Breast epithelium (tissue), 4 donors: Measurements from ENCODE around the gene CEBPA. TPM values are rescaled to one million over a fixed set of nuclear protein-coding genes. Genes with fewer than 3 reads are reported as not detected.

ENCODE experiments used
- DNase-seq, 2 donors: peaks; one replicate each; pipeline ENCODE4 v3.0.0-alpha.2; 2019; ENCODE audit warnings: low spot score in 2 of 2
- H3K27ac ChIP-seq, 2 donors: fragments of 200-600 bp; sonication (generic) in 1 of 2; one replicate each; pipeline ENCODE4 v1.5.1; 2016 to 2019; ENCODE audit warnings: mild to moderate bottlenecking in 1 of 2
- H3K27me3 ChIP-seq, 2 donors: fragments of 200-600 bp; sonication (generic) in 1 of 2; one replicate each; pipeline versions ENCODE4 v1.5.1 to v1.6.0; 2017 to 2019; ENCODE audit warnings: control low read depth in 1 of 2, mild to moderate bottlenecking in 1 of 2
- H3K36me3 ChIP-seq: fragments of 200-600 bp; one replicate; pipeline ENCODE4 v1.5.1; 2019
- H3K4me1 ChIP-seq, 2 donors: fragments of 200-600 bp; sonication (generic); one replicate each; pipeline ENCODE4 v1.5.1; 2016 to 2019; ENCODE audit warnings: control low read depth in 1 of 2
- H3K4me3 ChIP-seq, 3 donors: fragments of 200-600 bp; sonication (generic); 1 replicate in 2 of 3; 2 replicates in 1 of 3; pipeline ENCODE4 v1.5.1; 2016 to 2019; ENCODE audit warnings: mild to moderate bottlenecking in 3 of 3, moderate library complexity in 2 of 3
- H3K9me3 ChIP-seq, 2 donors: fragments of 200-600 bp; sonication (generic) in 1 of 2; one replicate each; pipeline ENCODE4 v1.5.1; 2016 to 2019; ENCODE audit warnings: control low read depth in 1 of 2
- POLR2A ChIP-seq: fragments of 450-650 bp; IDR thresholded peaks from one replicate; pipeline ENCODE4 v1.6.1; 2016; ENCODE audit warnings: antibody characterized with exemption, mild to moderate bottlenecking, moderate library complexity
- POLR2AphosphoS5 ChIP-seq, 3 donors: sonication (generic); formaldehyde crosslinking; IDR thresholded peaks; one replicate each; pipeline ENCODE4 v1.6.1; 2017; ENCODE audit warnings: antibody characterized with exemption in 3 of 3
- intact Hi-C: fragments of 100-400 bp; cut with DNase I; formaldehyde crosslinking; loops from one replicate; pipeline ENCODE4 v1.15.1; 2023; ENCODE audit warnings: low total_unique reads
- total RNA-seq, 3 donors: library from RNA; depleted of rRNA; stranded (reverse); fragments of >200 nt; gene quantifications; one replicate each; pipeline ENCODE4 v1.1.0, GENCODE V29; 2016
- TF ChIP-seq, protein P1 (sequence below), 3 donors: fragments of 450-650 bp; IDR thresholded peaks; one replicate each; pipeline ENCODE4 v1.5.1; 2016 to 2017; ENCODE audit warnings: antibody characterized with exemption in 3 of 3, mild to moderate bottlenecking in 3 of 3, moderate library complexity in 3 of 3

CEBPA gene
- total RNA-seq, 3 donors from 2014 or later: 35.1 to 263 (median 67.5) TPM

DNA sequence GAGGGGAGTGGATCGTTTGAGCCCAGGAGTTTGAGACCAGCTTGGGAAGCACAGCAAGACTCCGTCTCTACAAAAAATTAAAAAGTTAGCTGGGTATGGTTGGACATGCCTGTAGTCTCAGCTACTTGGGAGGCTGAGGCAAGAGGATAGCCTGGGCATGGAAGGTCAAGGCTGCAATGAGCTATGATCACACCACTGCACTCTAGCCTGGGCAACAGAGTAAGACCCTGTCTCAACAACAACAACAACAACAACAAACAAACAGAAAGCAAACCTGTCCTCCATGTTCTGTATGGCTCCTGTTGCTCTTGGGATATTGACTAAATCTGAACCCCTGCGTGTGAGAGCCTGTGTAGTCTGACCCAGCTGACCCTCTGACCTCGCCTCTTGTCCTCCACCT is 14.9 kb downstream of the CEBPA start:
- TF ChIP-seq, protein P1, sequence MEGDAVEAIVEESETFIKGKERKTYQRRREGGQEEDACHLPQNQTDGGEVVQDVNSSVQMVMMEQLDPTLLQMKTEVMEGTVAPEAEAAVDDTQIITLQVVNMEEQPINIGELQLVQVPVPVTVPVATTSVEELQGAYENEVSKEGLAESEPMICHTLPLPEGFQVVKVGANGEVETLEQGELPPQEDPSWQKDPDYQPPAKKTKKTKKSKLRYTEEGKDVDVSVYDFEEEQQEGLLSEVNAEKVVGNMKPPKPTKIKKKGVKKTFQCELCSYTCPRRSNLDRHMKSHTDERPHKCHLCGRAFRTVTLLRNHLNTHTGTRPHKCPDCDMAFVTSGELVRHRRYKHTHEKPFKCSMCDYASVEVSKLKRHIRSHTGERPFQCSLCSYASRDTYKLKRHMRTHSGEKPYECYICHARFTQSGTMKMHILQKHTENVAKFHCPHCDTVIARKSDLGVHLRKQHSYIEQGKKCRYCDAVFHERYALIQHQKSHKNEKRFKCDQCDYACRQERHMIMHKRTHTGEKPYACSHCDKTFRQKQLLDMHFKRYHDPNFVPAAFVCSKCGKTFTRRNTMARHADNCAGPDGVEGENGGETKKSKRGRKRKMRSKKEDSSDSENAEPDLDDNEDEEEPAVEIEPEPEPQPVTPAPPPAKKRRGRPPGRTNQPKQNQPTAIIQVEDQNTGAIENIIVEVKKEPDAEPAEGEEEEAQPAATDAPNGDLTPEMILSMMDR (IDR thresholded peaks at IDR 0.05): no peak
- TF ChIP-seq POLR2AphosphoS5 (IDR thresholded peaks at IDR 0.05): no peak
- no peak for TF ChIP-seq POLR2A
- no peaks in the 10 kb centered on the region for H3K27me3 ChIP-seq
- intact Hi-C loops: no loop called here
- H3K4me1 ChIP-seq: no peaks in the 10 kb centered on the region
- no peak overlapping the region for H3K27ac ChIP-seq
- H3K4me3 ChIP-seq: no peak overlapping the region
- no peak for DNase-seq
- peaks cover 5 to 15% of the 10 kb centered on the region in 2 donors for H3K9me3 ChIP-seq
- no peaks in the 10 kb centered on the region for H3K36me3 ChIP-seq

DNA sequence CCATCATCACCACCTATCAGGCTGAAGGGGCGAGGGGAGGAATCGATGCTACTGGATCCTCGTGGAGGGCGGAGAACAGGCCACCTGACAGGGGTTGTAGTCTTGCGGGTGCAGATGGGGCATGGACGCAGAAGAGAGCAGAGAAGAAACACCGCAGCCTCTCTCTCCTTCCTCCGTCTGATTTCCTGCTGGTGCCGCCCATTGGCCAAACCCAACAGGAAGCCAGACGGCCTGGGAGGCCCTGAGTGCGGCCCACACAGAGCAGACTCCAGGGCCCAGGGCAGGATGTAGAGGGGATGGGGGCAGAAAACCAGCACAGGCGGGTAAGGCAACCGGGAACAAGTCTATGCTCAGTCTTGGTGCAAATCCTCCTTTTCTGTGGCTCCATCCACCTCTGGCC is 15.4 kb downstream of the CEBPA start:
- Histone ChIP-seq H3K4me3 (no peak overlapping the region), H3K9me3 (peaks cover 5 to 15% of the 10 kb centered on the region in 2 donors), H3K36me3 (no peaks in the 10 kb centered on the region), H3K4me1 (no peaks in the 10 kb centered on the region), H3K27me3 (no peaks in the 10 kb centered on the region), H3K27ac (no peak overlapping the region)
- DNase-seq: no peak
- TF ChIP-seq POLR2AphosphoS5 (IDR thresholded peaks at IDR 0.05) (no peak), POLR2A (no peak)
- TF ChIP-seq, protein P1 (IDR thresholded peaks at IDR 0.05): no peak
- intact Hi-C loops: no loop called here

DNA sequence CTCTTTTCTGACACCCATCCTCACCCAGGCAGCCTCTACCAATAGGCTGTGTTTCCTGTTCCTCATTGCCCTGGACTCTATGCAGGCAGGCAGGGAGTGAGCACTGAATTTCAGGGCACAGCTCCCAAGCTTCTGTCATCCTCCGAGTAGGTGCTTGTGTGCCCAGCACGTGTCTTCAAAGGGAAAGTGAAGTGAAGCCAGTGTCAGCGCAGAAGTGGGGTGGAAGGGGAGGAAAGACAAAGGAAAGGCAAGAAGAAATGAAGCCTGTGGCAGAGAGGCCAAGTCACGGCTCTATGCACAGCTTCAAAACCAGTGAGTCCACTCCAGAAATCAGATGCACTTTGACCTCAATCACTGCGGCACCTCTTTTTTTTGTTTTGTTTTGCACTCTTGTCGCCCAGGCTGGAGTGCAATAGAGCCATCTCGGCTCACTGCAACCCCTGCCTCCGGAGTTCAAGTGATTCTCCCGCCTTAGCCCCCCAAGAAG is 16.9 kb downstream of the CEBPA start:
- no peaks in the 10 kb centered on the region for H3K36me3 ChIP-seq
- no peak overlapping the region for H3K4me3 ChIP-seq
- peaks cover 5 to 15% of the 10 kb centered on the region in 2 donors for H3K9me3 ChIP-seq
- H3K27ac ChIP-seq: no peak overlapping the region
- no peak for DNase-seq
- intact Hi-C loops: no loop called here
- no peaks in the 10 kb centered on the region for H3K4me1 ChIP-seq
- TF ChIP-seq, protein P1 (IDR thresholded peaks at IDR 0.05): no peak
- TF ChIP-seq POLR2A: no peak
- no peak for TF ChIP-seq POLR2AphosphoS5 (IDR thresholded peaks at IDR 0.05)
- H3K27me3 ChIP-seq: no peaks in the 10 kb centered on the region

DNA sequence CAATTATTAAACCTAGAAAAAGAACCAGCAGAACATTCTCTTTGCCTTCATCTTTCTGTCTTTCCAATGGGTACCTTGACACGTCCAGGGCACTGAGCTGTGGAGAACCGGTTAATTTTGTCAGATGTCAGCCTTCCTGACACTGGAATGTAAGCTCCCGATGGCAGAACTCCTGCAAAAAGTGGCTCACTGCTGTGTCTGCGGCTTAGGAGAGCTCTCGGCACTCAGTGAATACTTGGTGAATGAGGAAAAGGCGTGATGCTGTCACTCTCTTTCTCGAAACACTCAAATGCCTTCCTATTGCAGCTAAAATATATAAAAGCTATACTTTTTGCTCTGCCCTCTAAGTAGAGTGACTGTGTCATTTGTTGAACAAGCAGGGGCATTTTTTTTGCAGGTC is 17.6 kb downstream of the CEBPA start:
- Histone ChIP-seq H3K4me1 (no peaks in the 10 kb centered on the region), H3K36me3 (no peaks in the 10 kb centered on the region)

DNA sequence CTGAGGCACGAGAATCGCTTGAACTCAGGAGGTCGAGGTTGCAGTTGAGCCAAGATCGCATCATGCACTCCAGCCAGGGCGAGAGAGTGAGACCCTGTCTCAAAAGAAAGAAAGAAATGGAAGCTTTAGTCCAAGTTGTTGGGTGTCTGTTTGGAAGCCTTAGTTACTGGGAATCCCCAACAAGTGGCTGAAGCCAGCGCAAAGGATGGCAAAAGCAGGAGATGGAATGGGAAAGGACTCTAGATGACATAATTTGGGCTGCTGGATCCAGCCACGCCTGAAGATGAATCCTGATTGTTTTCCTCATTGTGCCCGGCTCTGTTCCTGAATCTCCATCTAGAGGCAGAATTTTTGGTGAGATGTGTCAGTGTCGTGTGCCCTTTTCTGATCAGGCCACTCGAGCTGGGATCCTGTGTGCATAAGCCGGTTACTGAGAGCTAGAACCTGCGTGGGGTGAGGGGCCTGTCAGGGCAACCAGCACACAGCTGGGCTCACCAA is 18.1 kb downstream of the CEBPA start:
- no peak overlapping the region for H3K4me3 ChIP-seq
- H3K9me3 ChIP-seq: peaks cover 5 to 9% of the 10 kb centered on the region in 2 donors
- no peak for DNase-seq
- no peaks in the 10 kb centered on the region for H3K27me3 ChIP-seq
- no peaks in the 10 kb centered on the region for H3K36me3 ChIP-seq
- no peaks in the 10 kb centered on the region for H3K4me1 ChIP-seq
- H3K27ac ChIP-seq: no peak overlapping the region
- intact Hi-C loops: no loop called here
- TF ChIP-seq POLR2AphosphoS5 (IDR thresholded peaks at IDR 0.05) (no peak), POLR2A (no peak)
- TF ChIP-seq, protein P1 (IDR thresholded peaks at IDR 0.05): no peak

More for the DNA sequence above, 17.6 kb downstream of the CEBPA start:
- TF ChIP-seq POLR2AphosphoS5 (IDR thresholded peaks at IDR 0.05) (no peak), POLR2A (no peak)
- TF ChIP-seq, protein P1 (IDR thresholded peaks at IDR 0.05): no peak
- intact Hi-C loops: no loop called here
- Histone ChIP-seq H3K9me3 (peaks cover 5 to 14% of the 10 kb centered on the region in 2 donors), H3K27ac (no peak overlapping the region), H3K27me3 (no peaks in the 10 kb centered on the region), H3K4me3 (no peak overlapping the region)
- DNase-seq: no peak
